HUES64 (cell line): ENCODE measurements around the gene BGN.
A peak's percentile ranks its signal among the peaks of the same experiment; 100 is the strongest.

Experiments
- H3K27ac ChIP-seq: 2 replicates; pipeline ENCODE4 v1.7.0; 2013; ENCODE audit warnings: low read depth, low read length, inconsistent platforms
- H3K27me3 ChIP-seq: 2 replicates; pipeline ENCODE4 v1.6.1; 2013; ENCODE audit warnings: mild to moderate bottlenecking, low read length; ENCODE audit not compliant: insufficient read depth
- H3K36me3 ChIP-seq: 2 replicates; pipeline ENCODE4 v1.6.1; 2013; ENCODE audit warnings: mild to moderate bottlenecking, low read length; ENCODE audit not compliant: insufficient read depth
- H3K4me1 ChIP-seq: 2 replicates; pipeline ENCODE4 v1.6.1; 2013; ENCODE audit warnings: mild to moderate bottlenecking, low read length, moderate library complexity; ENCODE audit not compliant: insufficient read depth
- H3K4me3 ChIP-seq: 2 replicates; pipeline ENCODE4 v1.5.1; 2013; ENCODE audit warnings: mild to moderate bottlenecking, low read length, moderate library complexity
- H3K9ac ChIP-seq: 2 replicates; pipeline ENCODE4 v1.6.1; 2013; ENCODE audit warnings: mild to moderate bottlenecking, low read depth, low read length
- H3K9me3 ChIP-seq: 2 replicates; pipeline ENCODE4 v1.6.1; 2013; ENCODE audit warnings: low read depth, low read length; ENCODE audit not compliant: insufficient read depth
- WGBS: fragments of 150-250, 120-280 bp; methylation state at CpG from one replicate; pipeline ENCODE4 v1.1.7; 2013; ENCODE audit warnings: missing lambda C conversion rate; 5-methylcytosine and 5-hydroxymethylcytosine counted together

The BGN gene

DNA sequence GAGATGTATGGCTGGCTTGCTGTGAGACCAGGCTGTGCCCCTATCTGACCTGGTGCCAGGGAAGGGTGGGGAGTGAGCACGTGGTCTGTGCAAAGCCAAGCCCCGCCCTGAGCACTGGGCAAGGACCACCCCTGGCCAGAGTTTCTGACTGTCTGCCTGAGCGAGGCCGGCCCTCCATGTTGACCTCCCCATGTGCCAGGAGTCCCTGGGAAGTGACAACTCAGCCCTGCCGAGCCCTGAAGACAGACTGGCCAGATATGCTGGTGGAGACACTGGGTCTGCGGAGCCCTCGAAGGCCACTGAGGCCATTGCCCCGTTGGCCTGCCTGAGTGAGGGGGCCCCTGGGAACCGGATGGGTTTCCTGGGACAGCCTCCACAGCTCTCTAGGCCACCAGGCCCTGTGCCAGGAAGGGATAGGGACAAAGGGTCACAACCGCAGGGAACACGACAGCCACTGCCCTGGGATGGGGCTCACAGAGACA is 7.1 kb upstream of the BGN start:
- Histone ChIP-seq H3K4me3 (no peak overlapping the region), H3K27me3 (no peaks in the 10 kb centered on the region), H3K36me3 (no peaks in the 10 kb centered on the region), H3K9me3 (no peaks in the 10 kb centered on the region), H3K27ac (no peak overlapping the region), H3K4me1 (0 out of 2 replicates have a peak, but pooled peaks cover 4% of the 10 kb centered on the region), H3K9ac (no peak overlapping the region)
- 90% methylated on average over 11 of the region's 11 CpGs for WGBS

GRCh38 chrX:153488231-153488914 is 6.4 kb upstream of the BGN start:
- 67% methylated on average over 13 of the region's 27 CpGs for WGBS
- H3K4me3 ChIP-seq = no peak overlapping the region
- no peaks in the 10 kb centered on the region for H3K9me3 ChIP-seq
- no peaks in the 10 kb centered on the region for H3K36me3 ChIP-seq
- 0 out of 2 replicates have a peak, but pooled peaks cover 4% of the 10 kb centered on the region for H3K4me1 ChIP-seq
- H3K9ac ChIP-seq = no peak overlapping the region
- H3K27ac ChIP-seq = no peak overlapping the region
- H3K27me3 ChIP-seq = no peaks in the 10 kb centered on the region

DNA sequence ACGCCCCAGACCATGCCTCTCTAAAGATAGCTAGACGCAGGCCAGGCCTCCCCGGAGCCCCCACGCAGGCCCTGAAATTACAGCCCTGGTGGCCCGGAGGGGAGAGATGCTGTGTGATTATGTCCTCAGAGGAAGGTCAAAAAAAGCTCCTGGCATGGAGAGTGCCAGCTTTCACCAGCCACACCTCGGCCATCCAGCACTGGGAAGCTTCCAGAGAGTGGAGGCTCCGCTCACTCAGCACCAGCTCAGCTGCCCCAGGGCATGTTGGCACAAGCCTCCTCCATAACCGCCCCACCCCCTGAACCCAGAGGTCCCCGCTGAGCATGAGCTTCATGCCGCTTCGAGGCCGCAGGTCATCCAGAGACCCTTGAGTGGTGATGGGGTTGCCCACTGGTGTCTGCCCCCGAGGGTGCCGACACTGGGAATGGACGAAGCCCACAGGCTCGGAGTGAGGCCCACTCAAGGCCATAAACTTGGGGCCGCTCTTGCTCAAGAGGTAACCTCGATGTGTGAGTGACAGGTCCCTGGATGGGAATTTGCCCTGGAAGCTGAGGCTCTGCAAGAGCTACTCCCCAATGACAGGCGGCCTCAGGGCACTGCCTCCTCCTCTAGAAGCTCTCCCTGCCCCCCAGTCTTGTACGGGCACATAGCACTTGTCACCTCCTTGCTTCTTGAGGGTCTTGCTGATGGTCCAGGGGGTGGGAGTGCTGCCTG is 4.4 kb upstream of the BGN start:
- H3K36me3 ChIP-seq = no peaks in the 10 kb centered on the region
- no peaks in the 10 kb centered on the region; the same call in 1 of the 2 replicates for H3K27me3 ChIP-seq
- H3K27ac ChIP-seq = no peak overlapping the region
- no peak overlapping the region for H3K9ac ChIP-seq
- WGBS = 93% methylated on average over 20 of the region's 20 CpGs
- H3K9me3 ChIP-seq = no peaks in the 10 kb centered on the region
- H3K4me1 ChIP-seq = 0 out of 2 replicates have a peak, but pooled peaks cover 4% of the 10 kb centered on the region
- H3K4me3 ChIP-seq = no peak overlapping the region

DNA sequence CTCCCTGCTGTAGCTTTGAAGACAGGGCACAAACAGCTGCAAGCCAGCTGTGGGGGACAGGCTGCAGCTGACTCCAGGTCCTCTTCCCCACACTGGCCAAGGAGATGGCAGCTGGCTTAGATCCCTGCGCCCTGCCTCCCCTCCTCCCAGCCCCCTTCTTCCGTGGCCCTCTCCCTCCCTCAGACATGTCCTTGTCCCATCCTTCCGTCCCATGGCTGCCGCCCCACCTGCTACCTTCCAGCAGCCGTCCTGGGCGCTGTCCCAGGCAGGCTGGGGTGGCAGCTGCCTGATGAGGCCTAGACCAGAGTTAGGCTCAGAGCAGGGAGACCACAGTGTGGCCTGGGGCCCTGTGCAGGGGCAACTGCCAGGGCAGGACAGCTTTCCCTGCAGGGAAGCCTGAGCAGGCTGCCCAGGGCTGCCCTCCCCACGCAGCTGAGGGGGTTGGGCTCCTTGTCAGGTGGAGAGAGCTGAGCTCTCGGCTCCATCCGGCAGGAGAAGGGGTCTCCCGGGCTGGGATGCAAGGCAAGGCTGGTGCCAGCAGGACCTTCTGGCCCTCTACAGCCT is 3.3 kb upstream of the BGN start:
- Histone ChIP-seq H3K36me3 (no peaks in the 10 kb centered on the region), H3K27me3 (no peaks in the 10 kb centered on the region; the same call in 1 of the 2 replicates), H3K27ac (no peak overlapping the region), H3K4me3 (no peak overlapping the region), H3K9me3 (no peaks in the 10 kb centered on the region), H3K4me1 (0 out of 2 replicates have a peak, but pooled peaks cover 4% of the 10 kb centered on the region), H3K9ac (no peak overlapping the region)
- WGBS = 58% methylated on average over 10 of the region's 10 CpGs

GRCh38 chrX:153491918-153492317 is 2.9 kb upstream of the BGN start:
- Histone ChIP-seq H3K9me3 (no peaks in the 10 kb centered on the region), H3K27me3 (no peaks in the 10 kb centered on the region; the same call in 1 of the 2 replicates), H3K9ac (no peak overlapping the region), H3K27ac (no peak overlapping the region), H3K36me3 (no peaks in the 10 kb centered on the region), H3K4me1 (0 out of 2 replicates have a peak, but pooled peaks cover 4% of the 10 kb centered on the region), H3K4me3 (no peak overlapping the region)
- WGBS = 40% methylated on average over 11 of the region's 11 CpGs

- Histone ChIP-seq H3K4me1 (0 out of 2 replicates have a peak, but pooled peaks cover 4% of the 10 kb centered on the region), H3K36me3 (no peaks in the 10 kb centered on the region), H3K27ac (no peak overlapping the region), H3K4me3 (no peak overlapping the region), H3K9me3 (no peaks in the 10 kb centered on the region), H3K9ac (no peak overlapping the region), H3K27me3 (no peaks in the 10 kb centered on the region; the same call in 1 of the 2 replicates)
- WGBS = 82% methylated on average over 12 of the region's 12 CpGs
Observed at GRCh38 chrX:153492543-153492942, 2.2 kb upstream of the BGN start.

DNA sequence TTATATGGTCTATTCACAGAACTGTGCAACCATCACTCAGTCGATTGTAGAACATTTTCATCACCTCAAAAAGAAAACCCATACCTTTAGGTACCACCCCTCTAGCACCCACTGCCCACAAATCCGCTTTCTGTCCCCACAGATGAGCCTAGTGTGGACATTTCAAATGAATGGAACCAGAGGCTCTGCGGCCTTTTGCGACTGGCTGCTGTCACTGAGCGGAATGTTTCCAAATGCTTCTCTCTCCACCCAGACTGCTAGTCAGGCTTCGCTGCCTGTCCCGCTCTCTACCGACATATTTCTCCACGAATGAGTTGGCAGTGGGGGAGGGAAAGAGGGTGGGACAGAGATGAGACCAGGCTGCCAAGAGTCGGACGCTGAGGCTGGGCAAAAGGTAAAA is 1.7 kb upstream of the BGN start:
- H3K4me3 ChIP-seq = no peak overlapping the region
- H3K9me3 ChIP-seq = no peaks in the 10 kb centered on the region
- no peak overlapping the region for H3K9ac ChIP-seq
- WGBS = 94% methylated on average over 7 of the region's 11 CpGs
- 0 out of 2 replicates have a peak, but pooled peaks cover 4% of the 10 kb centered on the region for H3K4me1 ChIP-seq
- no peaks in the 10 kb centered on the region for H3K36me3 ChIP-seq
- H3K27ac ChIP-seq = no peak overlapping the region
- H3K27me3 ChIP-seq = no peaks in the 10 kb centered on the region; the same call in 1 of the 2 replicates

DNA sequence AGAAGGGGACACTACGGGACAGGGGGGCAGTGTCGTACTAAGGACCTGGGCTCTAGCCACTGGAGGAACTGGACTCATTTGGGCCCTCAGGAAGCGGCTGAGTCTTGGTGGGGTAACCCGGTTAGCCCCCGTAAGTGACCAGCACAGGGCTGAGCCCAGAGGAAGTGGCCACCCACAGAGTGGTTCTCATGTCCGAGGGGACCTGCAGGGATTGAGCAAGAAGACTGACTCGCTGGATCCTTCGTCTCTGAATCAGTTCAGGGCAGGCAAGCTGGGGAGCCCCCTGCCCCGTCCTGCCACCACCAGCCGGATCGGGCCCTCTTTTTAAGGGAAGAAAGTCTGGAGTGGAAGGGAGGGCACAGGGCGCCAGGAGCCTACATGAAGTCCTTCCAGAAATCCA is 719 bp upstream of the BGN start:
- Histone ChIP-seq H3K27me3 (no peaks in the 10 kb centered on the region; the same call in 1 of the 2 replicates), H3K4me1 (0 out of 2 replicates have a peak, but pooled peaks cover 4% of the 10 kb centered on the region), H3K9ac (no peak overlapping the region), H3K36me3 (no peaks in the 10 kb centered on the region), H3K9me3 (no peaks in the 10 kb centered on the region), H3K4me3 (no peak overlapping the region), H3K27ac (no peak overlapping the region)
- WGBS = 83% methylated on average over 12 of the region's 12 CpGs

DNA sequence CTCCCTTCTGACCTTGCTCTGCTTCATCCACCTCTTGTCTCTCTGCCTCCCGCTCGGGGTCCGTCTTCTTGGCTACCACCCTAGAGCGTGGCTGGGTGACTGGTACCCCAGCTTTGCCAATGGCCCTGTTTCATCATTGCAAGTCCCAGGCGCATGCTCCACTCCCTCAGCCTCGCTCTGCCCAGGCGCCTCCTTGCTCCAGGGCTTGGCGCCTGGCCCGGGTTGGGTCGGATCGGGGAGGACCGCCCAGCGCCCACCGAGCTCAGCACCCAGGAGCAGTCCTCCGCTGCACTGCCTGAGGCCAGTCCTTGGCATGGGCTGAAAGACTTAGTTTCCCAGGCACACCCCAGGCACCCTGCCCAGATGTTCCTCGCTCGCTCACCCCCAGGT is 577 bp downstream of the BGN start:
- WGBS = 79% methylated on average over 17 of the region's 17 CpGs

DNA sequence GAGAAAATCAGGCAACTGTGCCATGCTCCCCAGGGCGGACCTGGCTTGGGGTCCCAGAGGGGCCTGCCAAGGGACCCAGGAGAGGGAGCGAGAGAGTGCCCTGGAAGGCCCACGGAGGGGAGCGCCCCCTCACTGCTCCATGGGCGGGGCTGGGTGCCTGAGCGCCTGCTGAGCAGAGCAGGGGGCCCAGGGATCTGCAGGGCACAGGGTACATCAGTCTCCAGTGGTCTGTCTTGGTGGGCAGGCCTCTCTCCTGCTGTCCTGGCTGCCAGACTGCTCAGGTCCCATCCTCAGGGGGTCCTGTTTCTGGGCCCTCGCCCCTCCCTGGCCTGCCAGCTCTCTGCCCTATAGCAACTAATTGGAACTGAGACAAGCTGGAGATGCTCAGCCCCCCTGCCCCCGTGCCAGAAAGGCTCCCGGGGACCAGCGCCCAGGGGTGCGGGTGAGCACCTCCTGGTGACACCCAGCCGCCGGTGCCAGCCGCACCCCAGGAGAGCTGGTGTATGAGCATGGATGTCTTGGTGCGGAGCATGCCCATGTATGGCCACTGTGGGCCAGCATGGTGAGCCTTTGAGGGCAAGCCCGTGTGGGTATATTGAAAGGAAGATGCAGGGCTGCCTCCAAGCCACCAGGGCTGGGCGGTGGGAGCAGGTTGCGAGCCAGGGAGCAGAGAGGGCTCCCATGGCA is 1.3 kb downstream of the BGN start:
- no peak overlapping the region for H3K27ac ChIP-seq
- H3K9ac ChIP-seq = no peak overlapping the region
- H3K36me3 ChIP-seq = no peaks in the 10 kb centered on the region
- H3K27me3 ChIP-seq = no peaks in the 10 kb centered on the region; the same call in 1 of the 2 replicates
- H3K4me1 ChIP-seq = 0 out of 2 replicates have a peak, but pooled peaks cover 4% of the 10 kb centered on the region
- WGBS = 85% methylated on average over 18 of the region's 18 CpGs
- no peaks in the 10 kb centered on the region for H3K9me3 ChIP-seq
- no peak overlapping the region for H3K4me3 ChIP-seq

More for the DNA sequence above, 577 bp downstream of the BGN start:
- Histone ChIP-seq H3K4me3 (peak overlapping the region; percentile 40; the same call in 1 of the 2 replicates), H3K27ac (no peak overlapping the region), H3K27me3 (no peaks in the 10 kb centered on the region; the same call in 1 of the 2 replicates), H3K9ac (no peak overlapping the region), H3K4me1 (0 out of 2 replicates have a peak, but pooled peaks cover 4% of the 10 kb centered on the region), H3K36me3 (no peaks in the 10 kb centered on the region), H3K9me3 (no peaks in the 10 kb centered on the region)
